H1 (cell line): ENCODE measurements around the gene IL19. TPM values are rescaled to one million over a fixed set of nuclear protein-coding genes. Genes with fewer than 3 reads are reported as not detected.

Experiments used
- CTCF ChIA-PET: fragments of 300-600 bp; sonication (Branson Sonifier 250); formaldehyde crosslinking; loops from one replicate; lab custom pipeline; 2021; ENCODE audit not compliant: partially characterized antibody; lab: Charles Lee
- POLR2A ChIA-PET: fragments of 300-600 bp; sonication (Branson Sonifier 250); formaldehyde crosslinking; loops from one replicate; lab custom pipeline; 2021; ENCODE audit warnings: inconsistent platforms; ENCODE audit not compliant: partially characterized antibody; lab: Charles Lee
- DNase-seq, 2 experiments: peaks; one replicate each; pipeline versions ENCODE4 v3.0.0 to v3.0.0-alpha.2; 2010 to 2022; ENCODE audit warnings: low spot score in 2 of 2, low read depth in 1 of 2, mixed read lengths in 1 of 2
- FAIRE-seq: peaks from 2 replicates; lab custom pipeline; 2011; peaks lifted over from hg19 to GRCh38; lab: Jason Lieb, UNC
- H2AFZ ChIP-seq: 2 replicates; pipeline ENCODE4 v1.8.1; 2012; ENCODE audit warnings: low read length, inconsistent platforms
- H2AK5ac ChIP-seq: 2 replicates; pipeline ENCODE4 v1.6.1; 2013; ENCODE audit warnings: low read depth, low read length
- H2BK120ac ChIP-seq: replicated peaks from 2 replicates; pipeline ENCODE3; 2013; ENCODE audit warnings: low read depth, low read length, inconsistent platforms
- H2BK12ac ChIP-seq: 2 replicates; pipeline ENCODE4 v1.6.1; 2013; ENCODE audit warnings: low read depth, low read length
- H2BK15ac ChIP-seq: 2 replicates; pipeline ENCODE4 v1.6.1; 2013; ENCODE audit warnings: low read length
- H2BK20ac ChIP-seq: 2 replicates; pipeline ENCODE4 v1.6.1; 2013; ENCODE audit warnings: low read length
- H2BK5ac ChIP-seq: 2 replicates; pipeline ENCODE4 v1.6.1; 2013; ENCODE audit warnings: low read depth, low read length
- H3K14ac ChIP-seq: 2 replicates; pipeline ENCODE4 v1.6.1; 2013; ENCODE audit warnings: inconsistent platforms; ENCODE audit not compliant: insufficient read length
- H3K18ac ChIP-seq: 2 replicates; pipeline ENCODE4 v1.6.1; 2013; ENCODE audit warnings: low read length; ENCODE audit errors: extremely low read depth
- H3K23ac ChIP-seq: 2 replicates; pipeline ENCODE4 v1.6.1; 2013; ENCODE audit warnings: inconsistent platforms; ENCODE audit not compliant: insufficient read length
- H3K23me2 ChIP-seq: 2 replicates; pipeline ENCODE4 v1.6.1; 2013; ENCODE audit warnings: low read depth, low read length
- H3K27ac ChIP-seq: 2 replicates; pipeline ENCODE4 v1.6.1; 2011; ENCODE audit warnings: low read depth, low read length, inconsistent platforms
- H3K27me3 ChIP-seq, 4 experiments: replicated peaks in 1 of 4; 1 replicate in 1 of 4; 2 replicates in 3 of 4; pipeline versions ENCODE4 v1.6.1 to v1.8.1; 2011 to 2013; ENCODE audit warnings: low read length in 3 of 4, mild to moderate bottlenecking in 3 of 4, inconsistent platforms in 2 of 4, mixed read lengths in 2 of 4, moderate library complexity in 1 of 4; ENCODE audit not compliant: control insufficient read depth in 3 of 4, insufficient read depth in 3 of 4; ENCODE audit errors: extremely low read depth in 1 of 4
- H3K36me3 ChIP-seq, 4 experiments: 2 replicates each; pipeline versions ENCODE4 v1.6.1 to v1.8.1; 2011 to 2013; ENCODE audit warnings: mild to moderate bottlenecking in 4 of 4, low read length in 3 of 4, moderate library complexity in 2 of 4, control low read depth in 1 of 4, inconsistent platforms in 1 of 4; ENCODE audit not compliant: insufficient read depth in 4 of 4, control insufficient read depth in 2 of 4
- H3K4ac ChIP-seq: replicated peaks from 2 replicates; pipeline ENCODE3; 2013; ENCODE audit warnings: low read length, low read depth, mixed read lengths, inconsistent platforms; ENCODE audit not compliant: insufficient read length
- H3K4me1 ChIP-seq, 4 experiments: replicated peaks in 1 of 4; 1 replicate in 1 of 4; 2 replicates in 3 of 4; pipeline versions ENCODE4 v1.6.1 to v1.8.1; 2011 to 2013; ENCODE audit warnings: low read length in 3 of 4, inconsistent platforms in 2 of 4, mixed read lengths in 1 of 4; ENCODE audit not compliant: insufficient read depth in 4 of 4, control insufficient read depth in 3 of 4
- H3K4me2 ChIP-seq, 2 experiments: 2 replicates each; pipeline versions ENCODE4 v1.6.1 to v1.8.1; 2011 to 2013; ENCODE audit warnings: low read depth in 2 of 2, low read length in 2 of 2, control low read depth in 1 of 2, inconsistent platforms in 1 of 2, mild to moderate bottlenecking in 1 of 2; ENCODE audit not compliant: insufficient read depth in 1 of 2
- H3K4me3 ChIP-seq, 4 experiments: fragments of 200-600, 300-600 bp in 1 of 4; sonication (generic), shearing (Covaris generic), sonication (Bioruptor Twin) in 1 of 4; 2 replicates each; pipeline versions ENCODE4 v1.5.1 to v1.8.1; 2011 to 2016; ENCODE audit warnings: low read length in 4 of 4, low read depth in 3 of 4, control low read depth in 2 of 4, inconsistent platforms in 2 of 4, mild to moderate bottlenecking in 2 of 4, mixed read lengths in 1 of 4, moderate library complexity in 1 of 4; ENCODE audit not compliant: insufficient read depth in 2 of 4; ENCODE audit errors: extremely low read depth in 1 of 4
- H3K56ac ChIP-seq: replicated peaks from 2 replicates; pipeline ENCODE3; 2013; ENCODE audit warnings: low read depth, mild to moderate bottlenecking, mixed read lengths, low read length, inconsistent platforms; ENCODE audit not compliant: insufficient read length
- H3K79me1 ChIP-seq: 2 replicates; pipeline ENCODE4 v1.6.1; 2013; ENCODE audit warnings: low read depth, low read length, control low read depth
- H3K79me2 ChIP-seq, 2 experiments: 2 replicates each; pipeline versions ENCODE4 v1.6.1 to v1.8.1; 2012 to 2013; ENCODE audit warnings: low read length in 2 of 2, mild to moderate bottlenecking in 2 of 2, inconsistent platforms in 1 of 2; ENCODE audit not compliant: insufficient read depth in 2 of 2, control insufficient read depth in 1 of 2
- H3K9ac ChIP-seq, 4 experiments: replicated peaks in 1 of 4; 1 replicate in 1 of 4; 2 replicates in 3 of 4; pipeline versions ENCODE4 v1.6.1 to v1.8.1; 2011 to 2013; ENCODE audit warnings: low read depth in 3 of 4, low read length in 3 of 4, control low read depth in 2 of 4, mild to moderate bottlenecking in 2 of 4, moderate library complexity in 2 of 4, inconsistent platforms in 1 of 4; ENCODE audit errors: extremely low read depth in 1 of 4
- H3K9me3 ChIP-seq, 2 experiments: 2 replicates each; pipeline versions ENCODE4 v1.6.1 to v1.8.1; 2012 to 2013; ENCODE audit warnings: mild to moderate bottlenecking in 2 of 2, moderate library complexity in 2 of 2, control low read depth in 1 of 2, inconsistent platforms in 1 of 2, low read depth in 1 of 2, low read length in 1 of 2, mixed read lengths in 1 of 2; ENCODE audit not compliant: insufficient read depth in 2 of 2
- H4K20me1 ChIP-seq, 2 experiments: replicated peaks in 1 of 2; 2 replicates each; pipeline versions ENCODE3 to v1.8.1; 2011 to 2013; ENCODE audit warnings: inconsistent platforms in 2 of 2, low read length in 2 of 2, mild to moderate bottlenecking in 1 of 2; ENCODE audit not compliant: insufficient read depth in 2 of 2, control insufficient read depth in 1 of 2
- H4K5ac ChIP-seq: 2 replicates; pipeline ENCODE4 v1.6.1; 2013; ENCODE audit warnings: low read length, low read depth, mixed read lengths, inconsistent platforms; ENCODE audit not compliant: insufficient read length
- H4K8ac ChIP-seq: 2 replicates; pipeline ENCODE4 v1.8.0; 2013; ENCODE audit warnings: mild to moderate bottlenecking, moderate library complexity, low read length, inconsistent platforms; ENCODE audit not compliant: insufficient read depth; ENCODE audit errors: extremely low read depth
- H4K91ac ChIP-seq: replicated peaks from 2 replicates; pipeline ENCODE3; 2013; ENCODE audit warnings: low read length, mixed read lengths, inconsistent platforms; ENCODE audit not compliant: insufficient read length
- CBX5 ChIP-seq: fragments of 300-800, 300-1000 bp; sonication (generic); IDR thresholded peaks from 2 replicates; pipeline ENCODE4 v1.7.1; 2016; ENCODE audit warnings: antibody characterized with exemption, low read length, low read depth
- FOSL1 ChIP-seq: IDR thresholded peaks from 2 replicates; pipeline ENCODE4 v1.6.1; 2011; ENCODE audit warnings: mild to moderate bottlenecking, low read depth, low read length, moderate library complexity; ENCODE audit not compliant: insufficient read depth
- WGBS, 2 experiments: shearing (Covaris generic) in 1 of 2; methylation state at CpG; one replicate each; pipeline versions ENCODE4 v1.1.6 to v1.1.7; 2013 to 2015; ENCODE audit warnings: low lambda C conversion rate in 2 of 2, mixed read lengths in 2 of 2, inconsistent platforms in 1 of 2, low coverage in 1 of 2, missing lambda C conversion rate in 1 of 2; ENCODE audit not compliant: insufficient replicate concordance in 2 of 2, insufficient coverage in 1 of 2, insufficient read length in 1 of 2; ENCODE audit errors: extremely low coverage in 1 of 2, missing lambda C conversion rate in 1 of 2; 5-methylcytosine and 5-hydroxymethylcytosine counted together
- polyA plus RNA-seq, 7 experiments: library from polyadenylated mRNA; depleted of rRNA in 3 of 7; stranded (reverse) in 5 of 7; unstranded in 2 of 7; fragments of >200 nt in 5 of 7; fragments of 200-250 nt in 2 of 7; gene quantifications; 1 replicate in 5 of 7; 2 replicates in 1 of 7; 4 replicates in 1 of 7; pipeline versions ENCODE4 v1.2.1 to v1.2.3, GENCODE V29; 2011 to 2013; ENCODE audit warnings: missing spikeins in 2 of 7, mixed read lengths in 2 of 7
- total RNA-seq: library from RNA; stranded (reverse); fragmentation: NEBNext Ultra II Directional; extraction: Animal tissue kit (Norgen Biotek cat#: 25700); gene quantifications from 2 replicates; pipeline ENCODE4 v1.2.1, GENCODE V29; 2021

IL19 gene
- total and polyA plus RNA-seq, 2 of the 8 experiments (the other 6 are each of a cell fraction or from before 2014, with no cell fraction given): not detected

DNA sequence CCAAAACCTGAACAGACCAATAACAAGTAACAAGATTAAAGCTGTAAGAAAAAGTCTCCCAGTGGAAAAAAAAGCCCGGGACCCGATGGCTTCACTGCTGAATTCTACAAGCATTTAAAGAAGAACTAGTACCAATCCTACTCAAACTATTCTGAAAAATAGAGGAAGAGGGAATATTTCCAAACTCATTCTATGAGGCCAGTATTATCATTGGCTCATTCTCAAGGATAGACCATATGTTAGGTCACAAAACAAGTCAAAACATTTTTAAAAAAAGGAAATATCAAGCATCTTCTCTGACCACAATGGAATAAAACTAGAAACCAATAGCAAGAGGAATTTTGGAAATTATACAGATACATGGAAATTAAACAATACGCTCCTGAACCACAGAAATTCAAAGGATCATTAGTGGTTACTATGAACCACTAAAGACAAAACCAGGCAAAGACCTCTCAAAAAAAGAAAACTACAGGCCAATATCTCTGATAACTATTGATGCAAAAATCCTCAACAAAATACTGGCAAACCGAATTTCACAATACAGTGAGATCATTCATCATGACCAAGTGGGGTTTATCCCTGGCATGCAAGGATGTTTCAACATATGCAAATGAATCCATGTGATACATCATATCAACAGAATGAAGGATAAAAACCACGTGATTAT lies 80.9 kb downstream of the IL19 start:
- H2AK5ac ChIP-seq: no peak overlapping the region
- no peak overlapping the region for H3K9ac ChIP-seq
- no peaks in the 10 kb centered on the region for H3K27me3 ChIP-seq
- DNase-seq (no peak), FAIRE-seq (no peak)
- H2BK12ac ChIP-seq: no peak overlapping the region
- no peak overlapping the region for H4K91ac ChIP-seq
- H3K56ac ChIP-seq: no peak overlapping the region
- no peak overlapping the region for H4K5ac ChIP-seq
- H3K4me1 ChIP-seq: no peaks in the 10 kb centered on the region
- H3K27ac ChIP-seq: no peak overlapping the region
- no peak overlapping the region for H3K18ac ChIP-seq
- H3K4me2 ChIP-seq: no peak overlapping the region
- 75% methylated on average over 5 of the region's 5 CpGs; no CpG with 5 or more reads in 1 of the 2 experiments for WGBS, 2 experiments
- H4K8ac ChIP-seq: no peak overlapping the region
- no peak overlapping the region for H3K23ac ChIP-seq
- no peaks in the 10 kb centered on the region for H3K79me2 ChIP-seq
- H3K36me3 ChIP-seq: no peaks in the 10 kb centered on the region
- no peak overlapping the region for H3K4me3 ChIP-seq
- no peaks in the 10 kb centered on the region for H3K23me2 ChIP-seq
- no peak for TF ChIP-seq CBX5
- no peak for TF ChIP-seq FOSL1
- H2BK120ac ChIP-seq: no peak overlapping the region
- H2BK15ac ChIP-seq: no peak overlapping the region
- H3K9me3 ChIP-seq: 0 out of 4 replicates have a peak, but pooled peaks cover 0 to 4% of the 10 kb centered on the region in 2 experiments
- H3K79me1 ChIP-seq: no peaks in the 10 kb centered on the region
- H3K14ac ChIP-seq: no peak overlapping the region
- no peak overlapping the region for H3K4ac ChIP-seq
- no peak overlapping the region for H2BK5ac ChIP-seq
- no peak overlapping the region for H2AFZ ChIP-seq
- POLR2A ChIA-PET: no interaction called here
- no peaks in the 10 kb centered on the region for H4K20me1 ChIP-seq
- CTCF ChIA-PET: interaction anchor here (1.4 to 3.3 kb wide), 2 partner anchors 13 to 14 kb away, joined by 4 to 11 read pairs; partner anchors contain the start of gene IL20
- no peak overlapping the region for H2BK20ac ChIP-seq
